ENCODE data around the gene GCHFR. TPM values are rescaled to one million over a fixed set of nuclear protein-coding genes. Genes with fewer than 3 reads are reported as not detected.

GCHFR gene
- total RNA-seq, 2 experiments from 2014 or later = 13.5 to 14.8 TPM

DNA sequence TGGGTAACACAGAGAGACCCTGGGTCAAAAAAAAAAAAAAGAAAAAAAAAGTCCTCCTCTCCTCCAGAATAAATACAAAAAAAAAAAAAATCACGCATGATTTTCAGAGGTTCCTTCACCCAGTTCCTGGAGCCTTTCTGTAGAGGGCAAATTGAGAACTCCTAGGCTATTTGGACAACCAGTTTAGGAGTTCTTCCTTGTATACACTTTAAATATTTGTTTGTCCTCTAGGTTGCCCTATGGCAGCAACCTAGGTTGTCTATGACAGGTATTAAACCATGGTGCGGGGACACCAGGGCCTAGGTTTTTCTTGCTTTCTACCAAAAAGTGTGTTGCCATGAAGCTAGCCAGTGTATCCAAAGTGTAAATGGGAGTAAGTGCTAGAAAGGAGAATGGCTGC is 39.2 kb downstream of the GCHFR start:
- H3K9me3 Mint-ChIP-seq = no peaks in the 10 kb centered on the region
- peaks cover 44% of the 10 kb centered on the region for H3K36me3 Mint-ChIP-seq (ENCODE audit: low read depth)
- no peak for DNase-seq
- CTCF ChIA-PET = interaction anchor here (1.6 kb wide), 1 partner anchor 20 kb away, joined by 3 read pairs; no protein-coding TSS in a partner anchor
- peaks cover 32% of the 10 kb centered on the region for H3K4me1 Mint-ChIP-seq (ENCODE audit: low read depth)
- Histone ChIP-seq H3K27me3 (ENCODE audit: control insufficient read depth in 1 of 2, insufficient read depth in 2 of 2, low read length in 2 of 2) (no peaks in the 10 kb centered on the region), H3K4me1 (ENCODE audit: insufficient read depth, low read length) (peaks cover 20% of the 10 kb centered on the region), H3K36me3 (ENCODE audit: insufficient read depth, low read length) (peaks cover 11% of the 10 kb centered on the region), H3K4me3 (ENCODE audit: low read length) (no peak overlapping the region), H3K27ac (ENCODE audit: low read depth in 1 of 2, low read length in 2 of 2) (no peak overlapping the region), H3K9me3 (ENCODE audit: control insufficient read depth in 1 of 2, insufficient read depth in 1 of 2, low read length in 2 of 2) (no peaks in the 10 kb centered on the region)
- POLR2A ChIA-PET = no interaction called here
- no peak overlapping the region for H3K4me3 Mint-ChIP-seq
- ATAC-seq (ENCODE audit: poor library complexity) = no peak
- TF ChIP-seq, protein P1, sequence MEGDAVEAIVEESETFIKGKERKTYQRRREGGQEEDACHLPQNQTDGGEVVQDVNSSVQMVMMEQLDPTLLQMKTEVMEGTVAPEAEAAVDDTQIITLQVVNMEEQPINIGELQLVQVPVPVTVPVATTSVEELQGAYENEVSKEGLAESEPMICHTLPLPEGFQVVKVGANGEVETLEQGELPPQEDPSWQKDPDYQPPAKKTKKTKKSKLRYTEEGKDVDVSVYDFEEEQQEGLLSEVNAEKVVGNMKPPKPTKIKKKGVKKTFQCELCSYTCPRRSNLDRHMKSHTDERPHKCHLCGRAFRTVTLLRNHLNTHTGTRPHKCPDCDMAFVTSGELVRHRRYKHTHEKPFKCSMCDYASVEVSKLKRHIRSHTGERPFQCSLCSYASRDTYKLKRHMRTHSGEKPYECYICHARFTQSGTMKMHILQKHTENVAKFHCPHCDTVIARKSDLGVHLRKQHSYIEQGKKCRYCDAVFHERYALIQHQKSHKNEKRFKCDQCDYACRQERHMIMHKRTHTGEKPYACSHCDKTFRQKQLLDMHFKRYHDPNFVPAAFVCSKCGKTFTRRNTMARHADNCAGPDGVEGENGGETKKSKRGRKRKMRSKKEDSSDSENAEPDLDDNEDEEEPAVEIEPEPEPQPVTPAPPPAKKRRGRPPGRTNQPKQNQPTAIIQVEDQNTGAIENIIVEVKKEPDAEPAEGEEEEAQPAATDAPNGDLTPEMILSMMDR (IDR thresholded peaks at IDR 0.05) = no peak
- H3K27me3 Mint-ChIP-seq = no peaks in the 10 kb centered on the region
- H3K27ac Mint-ChIP-seq = no peak overlapping the region
- intact Hi-C loops (cut with DNase I, micrococcal nuclease) = no loop called here

DNA sequence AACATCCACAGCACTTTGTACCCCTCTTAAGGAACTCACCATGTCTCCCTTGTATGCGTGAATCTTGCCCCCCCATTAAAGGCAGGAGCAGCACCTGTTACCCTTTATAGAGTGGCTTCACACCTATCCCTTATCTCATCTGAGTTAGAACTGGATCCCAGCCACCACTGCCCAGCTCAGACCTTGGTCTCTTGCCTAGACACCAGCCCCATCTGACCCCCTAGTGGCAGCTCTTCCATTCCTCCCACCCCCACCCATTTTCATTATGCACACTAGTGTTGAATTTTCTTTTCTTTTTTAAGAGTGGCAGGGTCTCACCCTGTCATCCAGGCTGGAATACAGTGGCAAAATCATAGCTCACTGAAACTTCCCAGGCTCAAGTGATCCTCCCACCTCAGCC is 39.8 kb downstream of the GCHFR start:
- Mint-ChIP-seq H3K9me3 (no peaks in the 10 kb centered on the region), H3K36me3 (ENCODE audit: low read depth) (peaks cover 38% of the 10 kb centered on the region), H3K27ac (no peak overlapping the region), H3K4me1 (ENCODE audit: low read depth) (peaks cover 33% of the 10 kb centered on the region), H3K4me3 (no peak overlapping the region), H3K27me3 (no peaks in the 10 kb centered on the region)
- POLR2A ChIA-PET = no interaction called here
- peaks cover 26% of the 10 kb centered on the region for H3K4me1 ChIP-seq (ENCODE audit: insufficient read depth, low read length)
- CTCF ChIA-PET = interaction anchor here (0.6 to 1.6 kb wide), 3 partner anchors 21 to 79 kb away, joined by 3 read pairs; no protein-coding TSS in a partner anchor
- DNase-seq = no peak
- no peak for ATAC-seq (ENCODE audit: poor library complexity)
- no peak overlapping the region for H3K27ac ChIP-seq (ENCODE audit: low read depth in 1 of 2, low read length in 2 of 2)
- no peaks in the 10 kb centered on the region for H3K9me3 ChIP-seq (ENCODE audit: control insufficient read depth in 1 of 2, insufficient read depth in 1 of 2, low read length in 2 of 2)
- H3K27me3 ChIP-seq (ENCODE audit: control insufficient read depth in 1 of 2, insufficient read depth in 2 of 2, low read length in 2 of 2) = no peaks in the 10 kb centered on the region
- H3K4me3 ChIP-seq (ENCODE audit: low read length) = no peak overlapping the region
- intact Hi-C loops (cut with DNase I, micrococcal nuclease) = no loop called here
- peaks cover 11% of the 10 kb centered on the region for H3K36me3 ChIP-seq (ENCODE audit: insufficient read depth, low read length)
- TF ChIP-seq, protein P1 (IDR thresholded peaks at IDR 0.05) = no peak

DNA sequence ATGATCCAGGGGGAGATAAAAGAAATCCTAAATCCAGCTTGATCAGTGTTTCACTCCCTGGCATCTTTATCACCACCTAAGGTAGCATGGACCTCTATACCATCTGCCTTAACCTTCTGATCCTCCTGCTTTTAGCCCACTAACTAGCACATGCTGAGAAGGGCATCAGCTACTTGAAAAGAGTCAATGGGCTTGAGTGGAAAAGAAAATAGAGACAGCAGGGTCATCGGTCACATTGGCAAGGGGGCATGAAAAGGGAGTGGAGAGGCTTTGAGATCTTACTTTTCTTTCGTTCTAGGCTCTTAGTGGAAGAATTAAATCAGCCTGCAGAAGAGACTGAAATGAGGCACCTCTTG is 42.8 kb downstream of the GCHFR start:
- Histone ChIP-seq H3K9me3 (ENCODE audit: control insufficient read depth in 1 of 2, insufficient read depth in 1 of 2, low read length in 2 of 2) (no peaks in the 10 kb centered on the region), H3K4me3 (ENCODE audit: low read length) (peak overlapping the region; percentile 80), H3K27ac (ENCODE audit: low read depth in 1 of 2, low read length in 2 of 2) (peak overlapping the region; percentile 90 to 93), H3K4me1 (ENCODE audit: insufficient read depth, low read length) (peaks cover 30% of the 10 kb centered on the region), H3K36me3 (ENCODE audit: insufficient read depth, low read length) (peaks cover 19% of the 10 kb centered on the region), H3K27me3 (ENCODE audit: control insufficient read depth in 1 of 2, insufficient read depth in 2 of 2, low read length in 2 of 2) (no peaks in the 10 kb centered on the region)
- ChIA-PET CTCF (interaction anchor here (1.0 to 2.0 kb wide), 3 partner anchors 51 to 88 kb away, joined by 3 to 8 read pairs (median 5); partner anchors contain the start of gene VPS18), POLR2A (interaction anchor here (0.6 to 2.6 kb wide), 8 partner anchors 16 to 310 kb away, joined by 3 to 13 read pairs (median 4); partner anchors contain the start of genes C15orf62, CCDC32, INO80 and RAD51)
- no peak for ATAC-seq (ENCODE audit: poor library complexity)
- H3K9me3 Mint-ChIP-seq = no peaks in the 10 kb centered on the region
- intact Hi-C loops (cut with DNase I, micrococcal nuclease) = loop anchor here (1.0 to 5.0 kb wide), 5 partner anchors 51 to 736 kb away; partner anchors contain the start of genes RMDN3 (in 2 of the 2), RAD51 (in 1 of the 2), RPAP1 (in 1 of the 2) and VPS18 (in 1 of the 2)
- H3K27ac Mint-ChIP-seq = peak overlapping the region; percentile 91
- no peak for DNase-seq
- TF ChIP-seq, protein P1 (IDR thresholded peaks at IDR 0.05) = no peak
- H3K27me3 Mint-ChIP-seq = no peaks in the 10 kb centered on the region
- peak overlapping the region; percentile 96 for H3K4me3 Mint-ChIP-seq
- H3K4me1 Mint-ChIP-seq (ENCODE audit: low read depth) = peaks cover 26% of the 10 kb centered on the region
- peaks cover 28% of the 10 kb centered on the region for H3K36me3 Mint-ChIP-seq (ENCODE audit: low read depth)

All from CD4-positive, alpha-beta T cell (primary cell).